ENCODE measurements around the gene DROSHA.

GRCh38 chr5:31434898-31435297, 97.0 kb downstream of the DROSHA start:
- TF ChIP-seq CTCF (IDR thresholded peaks at IDR 0.05) = no peak
- TF ChIP-seq POLR2A (IDR thresholded peaks at IDR 0.05) = no peak
- TF ChIP-seq POLR2AphosphoS5 (IDR thresholded peaks at IDR 0.05) = no peak

Measured in breast epithelium (tissue), 3 donors.